Measurements from ENCODE around the gene SPAG17.

SPAG17 gene

GRCh38 chr1:118136187-118136941 is 48.7 kb downstream of the SPAG17 start:
- Histone ChIP-seq H3K4me2 (ENCODE audit: low read length) (no peak overlapping the region), H3K4me3 (ENCODE audit: low read length) (no peak overlapping the region), H3K9me2 (replicated peaks; ENCODE audit: control insufficient read depth, low read length) (no peaks in the 10 kb centered on the region), H3K36me3 (ENCODE audit: control insufficient read depth, low read length) (no peaks in the 10 kb centered on the region), H3K79me2 (ENCODE audit: control insufficient read depth, low read length) (no peaks in the 10 kb centered on the region), H3K27me3 (ENCODE audit: control insufficient read depth, low read length) (no peaks in the 10 kb centered on the region), H4K20me1 (ENCODE audit: control insufficient read depth, insufficient read depth, low read depth, low read length) (no peaks in the 10 kb centered on the region), H3F3A (ENCODE audit: control insufficient read depth, insufficient read depth) (no peaks in the 10 kb centered on the region), H3K27ac (ENCODE audit: low read depth, low read length) (no peak overlapping the region), H3K4me1 (ENCODE audit: control insufficient read depth, low read length) (no peaks in the 10 kb centered on the region), H3K9me3 (ENCODE audit: control insufficient read depth, insufficient read depth, low read length) (no peaks in the 10 kb centered on the region)
- TF ChIP-seq CTCF (IDR thresholded peaks at IDR 0.05; ENCODE audit: low read depth, low read length, poor library complexity, severe bottlenecking) = no peak
- no peak for TF ChIP-seq EZH2phosphoT487 (IDR thresholded peaks at IDR 0.05; ENCODE audit: borderline replicate concordance, low read length)

GRCh38 chr1:118132000-118132399 is 53.0 kb downstream of the SPAG17 start:
- Histone ChIP-seq H3K36me3 (ENCODE audit: control insufficient read depth, low read length) (no peaks in the 10 kb centered on the region), H3K27ac (ENCODE audit: low read depth, low read length) (no peak overlapping the region), H4K20me1 (ENCODE audit: control insufficient read depth, insufficient read depth, low read depth, low read length) (no peaks in the 10 kb centered on the region), H3K79me2 (ENCODE audit: control insufficient read depth, low read length) (no peaks in the 10 kb centered on the region), H3K4me3 (ENCODE audit: low read length) (no peak overlapping the region), H3K4me1 (ENCODE audit: control insufficient read depth, low read length) (no peaks in the 10 kb centered on the region), H3K9me2 (replicated peaks; ENCODE audit: control insufficient read depth, low read length) (no peaks in the 10 kb centered on the region), H3K4me2 (ENCODE audit: low read length) (no peak overlapping the region), H3K27me3 (ENCODE audit: control insufficient read depth, low read length) (no peaks in the 10 kb centered on the region), H3K9me3 (ENCODE audit: control insufficient read depth, insufficient read depth, low read length) (no peaks in the 10 kb centered on the region), H3F3A (ENCODE audit: control insufficient read depth, insufficient read depth) (no peaks in the 10 kb centered on the region)
- no peak for TF ChIP-seq EZH2phosphoT487 (IDR thresholded peaks at IDR 0.05; ENCODE audit: borderline replicate concordance, low read length)

- H3K27me3 ChIP-seq (ENCODE audit: control insufficient read depth, low read length) = no peaks in the 10 kb centered on the region
- no peak overlapping the region for H3K4me2 ChIP-seq (ENCODE audit: low read length)
- no peaks in the 10 kb centered on the region for H3K9me3 ChIP-seq (ENCODE audit: control insufficient read depth, insufficient read depth, low read length)
- H3K27ac ChIP-seq (ENCODE audit: low read depth, low read length) = no peak overlapping the region
- no peaks in the 10 kb centered on the region for H3K4me1 ChIP-seq (ENCODE audit: control insufficient read depth, low read length)
- H3F3A ChIP-seq (ENCODE audit: control insufficient read depth, insufficient read depth) = no peaks in the 10 kb centered on the region
- no peak overlapping the region for H3K4me3 ChIP-seq (ENCODE audit: low read length)
- H3K36me3 ChIP-seq (ENCODE audit: control insufficient read depth, low read length) = no peaks in the 10 kb centered on the region
- H4K20me1 ChIP-seq (ENCODE audit: control insufficient read depth, insufficient read depth, low read depth, low read length) = no peaks in the 10 kb centered on the region
- H3K9me2 ChIP-seq (replicated peaks; ENCODE audit: control insufficient read depth, low read length) = no peaks in the 10 kb centered on the region
- no peak for TF ChIP-seq EZH2phosphoT487 (IDR thresholded peaks at IDR 0.05; ENCODE audit: borderline replicate concordance, low read length)
- TF ChIP-seq CTCF (IDR thresholded peaks at IDR 0.05; ENCODE audit: low read depth, low read length, poor library complexity, severe bottlenecking) = no peak
- H3K79me2 ChIP-seq (ENCODE audit: control insufficient read depth, low read length) = no peaks in the 10 kb centered on the region
Measured at GRCh38 chr1:118128761-118129160, 56.3 kb downstream of the SPAG17 start.

GRCh38 chr1:118124064-118124463 is 61.0 kb downstream of the SPAG17 start:
- Histone ChIP-seq H4K20me1 (ENCODE audit: control insufficient read depth, insufficient read depth, low read depth, low read length) (no peaks in the 10 kb centered on the region), H3K9me2 (replicated peaks; ENCODE audit: control insufficient read depth, low read length) (no peaks in the 10 kb centered on the region), H3K4me1 (ENCODE audit: control insufficient read depth, low read length) (no peaks in the 10 kb centered on the region), H3K9me3 (ENCODE audit: control insufficient read depth, insufficient read depth, low read length) (no peaks in the 10 kb centered on the region), H3K27me3 (ENCODE audit: control insufficient read depth, low read length) (no peaks in the 10 kb centered on the region), H3K4me2 (ENCODE audit: low read length) (no peak overlapping the region), H3K4me3 (ENCODE audit: low read length) (no peak overlapping the region), H3K27ac (ENCODE audit: low read depth, low read length) (no peak overlapping the region), H3F3A (ENCODE audit: control insufficient read depth, insufficient read depth) (no peaks in the 10 kb centered on the region), H3K36me3 (ENCODE audit: control insufficient read depth, low read length) (no peaks in the 10 kb centered on the region), H3K79me2 (ENCODE audit: control insufficient read depth, low read length) (no peaks in the 10 kb centered on the region)
- TF ChIP-seq EZH2phosphoT487 (IDR thresholded peaks at IDR 0.05; ENCODE audit: borderline replicate concordance, low read length) (no peak), CTCF (IDR thresholded peaks at IDR 0.05; ENCODE audit: low read depth, low read length, poor library complexity, severe bottlenecking) (no peak)

Measured in DOHH2 (cell line).